B cell (primary cell): ENCODE measurements around the gene AKAP6. TPM values are rescaled to one million over a fixed set of nuclear protein-coding genes. Genes with fewer than 3 reads are reported as not detected.

ENCODE experiments used
- ATAC-seq: fragments of 200-7000 bp; cut with Tn5 transposase; one replicate; pipeline ENCODE4 v1.10.0; 2021; ENCODE audit warnings: low read depth, mild to moderate bottlenecking, moderate number of reproducible peaks, moderate library complexity
- CTCF ChIA-PET: fragments of 350-600 bp; sonication (Branson Sonifier 250); formaldehyde crosslinking; loops from one replicate; lab custom pipeline; 2021; ENCODE audit warnings: antibody characterized with exemption, inconsistent platforms; lab: Charles Lee
- POLR2A ChIA-PET: fragments of 350-600 bp; sonication (Branson Sonifier 250); formaldehyde crosslinking; loops from one replicate; lab custom pipeline; 2021; ENCODE audit warnings: antibody characterized with exemption; lab: Charles Lee
- DNase-seq: peaks from one replicate; pipeline ENCODE4 v3.0.0; 2013
- H2AFZ ChIP-seq: 2 replicates; pipeline ENCODE4 v1.6.1; 2012; ENCODE audit warnings: mild to moderate bottlenecking, low read depth, low read length; ENCODE audit not compliant: insufficient read depth, poor library complexity, severe bottlenecking
- H3K27ac ChIP-seq, 2 donors: 1 replicate in 1 of 2; 2 replicates in 1 of 2; pipeline ENCODE4 v1.5.1; 2012 to 2013; ENCODE audit warnings: low read length in 2 of 2, mild to moderate bottlenecking in 2 of 2, moderate library complexity in 1 of 2
- H3K27me3 ChIP-seq, 4 experiments: fragments of 200-600 bp in 1 of 4; sonication (generic) in 1 of 4; replicated peaks in 1 of 4; 1 replicate in 2 of 4; 2 replicates in 2 of 4; pipeline versions ENCODE4 v1.6.1 to v1.7.0; 2013 to 2016; ENCODE audit warnings: low read length in 3 of 4, mild to moderate bottlenecking in 2 of 4, mixed read lengths in 1 of 4, moderate library complexity in 1 of 4; ENCODE audit not compliant: insufficient read depth in 4 of 4, control insufficient read depth in 3 of 4; ENCODE audit errors: control extremely low read depth in 1 of 4
- H3K36me3 ChIP-seq, 2 experiments: replicated peaks in 1 of 2; 1 replicate in 1 of 2; 2 replicates in 1 of 2; pipeline versions ENCODE4 v1.6.1 to v1.7.1; 2013; ENCODE audit warnings: low read length in 1 of 2; ENCODE audit not compliant: insufficient read depth in 2 of 2, control insufficient read depth in 1 of 2; ENCODE audit errors: control extremely low read depth in 1 of 2, extremely low read depth in 1 of 2
- H3K4me1 ChIP-seq, 2 donors: fragments of 200-600 bp in 1 of 2; sonication (generic) in 1 of 2; 1 replicate in 1 of 2; 2 replicates in 1 of 2; pipeline versions ENCODE4 v1.5.1 to v1.6.1; 2013 to 2017; ENCODE audit warnings: low read length in 2 of 2; ENCODE audit not compliant: control insufficient read depth in 2 of 2, insufficient read depth in 2 of 2
- H3K4me2 ChIP-seq: replicated peaks from 2 replicates; pipeline ENCODE3; 2012; ENCODE audit warnings: mild to moderate bottlenecking, low read depth, low read length; ENCODE audit not compliant: poor library complexity, severe bottlenecking
- H3K4me3 ChIP-seq, 5 experiments: fragments of 200-600 bp in 1 of 5; sonication (generic) in 1 of 5; 1 replicate in 3 of 5; 2 replicates in 2 of 5; pipeline versions ENCODE4 v1.5.1 to v1.7.0; 2011 to 2016; ENCODE audit warnings: low read length in 4 of 5, mild to moderate bottlenecking in 4 of 5, low read depth in 2 of 5, control low read depth in 1 of 5, moderate library complexity in 1 of 5; ENCODE audit not compliant: insufficient read depth in 1 of 5; ENCODE audit errors: control extremely low read depth in 1 of 5, extremely low read depth in 1 of 5
- H3K79me2 ChIP-seq: fragments of 200-600 bp; sonication (generic); one replicate; pipeline ENCODE4 v1.6.0; 2016; ENCODE audit warnings: low read length; ENCODE audit not compliant: control insufficient read depth, insufficient read depth
- H3K9ac ChIP-seq: fragments of 200-600 bp; sonication (generic); 2 replicates; pipeline ENCODE4 v1.6.1; 2017; ENCODE audit warnings: mild to moderate bottlenecking, low read length, moderate library complexity
- H3K9me3 ChIP-seq, 3 donors: one replicate each; pipeline versions ENCODE4 v1.6.1 to v1.7.1; 2013; ENCODE audit warnings: low read length in 2 of 3; ENCODE audit not compliant: control insufficient read depth in 2 of 3, insufficient read depth in 1 of 3; ENCODE audit errors: control extremely low read depth in 1 of 3
- H4K20me1 ChIP-seq: 2 replicates; pipeline ENCODE4 v1.6.0; 2012; ENCODE audit warnings: mild to moderate bottlenecking, low read length; ENCODE audit not compliant: insufficient read depth, control insufficient read depth, poor library complexity, severe bottlenecking
- H3K27ac Mint-ChIP-seq: one replicate; pipeline ENCODE4 v1.8.0; 2021; ENCODE audit warnings: mixed read lengths
- H3K27me3 Mint-ChIP-seq: one replicate; pipeline ENCODE4 v1.8.0; 2021; ENCODE audit warnings: mixed read lengths
- H3K4me1 Mint-ChIP-seq: one replicate; pipeline ENCODE4 v1.8.0; 2021; ENCODE audit warnings: mixed read lengths
- H3K4me3 Mint-ChIP-seq: one replicate; pipeline ENCODE4 v1.8.0; 2021; ENCODE audit warnings: mixed read lengths
- H3K9me3 Mint-ChIP-seq: one replicate; pipeline ENCODE4 v1.8.0; 2022; ENCODE audit warnings: mixed read lengths; ENCODE audit not compliant: insufficient read depth
- CTCF ChIP-seq: fragments of 200-600 bp; IDR thresholded peaks from one replicate; pipeline ENCODE4 v1.8.0; 2022; ENCODE audit warnings: antibody characterized with exemption, mild to moderate bottlenecking
- EZH2 ChIP-seq: IDR thresholded peaks from 2 replicates; pipeline ENCODE4 v1.6.1; 2012; ENCODE audit warnings: borderline replicate concordance, low read depth, mild to moderate bottlenecking, moderate library complexity, low read length; ENCODE audit not compliant: insufficient read depth, poor library complexity, severe bottlenecking
- whole genome bisulfite sequencing: methylation state at CpG from one replicate; pipeline ENCODE4 v1.1.5; 2013; ENCODE audit warnings: missing lambda C conversion rate; ENCODE audit not compliant: insufficient coverage; 5-methylcytosine and 5-hydroxymethylcytosine counted together
- intact Hi-C: fragments of 100-400 bp; cut with micrococcal nuclease; formaldehyde crosslinking; loops from one replicate; pipeline ENCODE4 v1.10.0; 2022
- polyA plus RNA-seq: library from polyadenylated mRNA; depleted of rRNA; stranded (reverse); fragments of >200 nt; gene quantifications from 2 replicates; pipeline ENCODE4 v1.2.3, GENCODE V29; 2012
- total RNA-seq, 2 donors: library from RNA; stranded (reverse); fragments of 120-200 nt in 1 of 2; gene quantifications; 1 replicate in 1 of 2; 2 replicates in 1 of 2; pipeline versions ENCODE4 v1.2.3 to v1.2.4, GENCODE V29; 2013 to 2022

The AKAP6 gene
- total and polyA plus RNA-seq, 2 donors (not counting 1 experiment from before 2014, with no cell fraction given), result 1.4 to 2.8 TPM

DNA sequence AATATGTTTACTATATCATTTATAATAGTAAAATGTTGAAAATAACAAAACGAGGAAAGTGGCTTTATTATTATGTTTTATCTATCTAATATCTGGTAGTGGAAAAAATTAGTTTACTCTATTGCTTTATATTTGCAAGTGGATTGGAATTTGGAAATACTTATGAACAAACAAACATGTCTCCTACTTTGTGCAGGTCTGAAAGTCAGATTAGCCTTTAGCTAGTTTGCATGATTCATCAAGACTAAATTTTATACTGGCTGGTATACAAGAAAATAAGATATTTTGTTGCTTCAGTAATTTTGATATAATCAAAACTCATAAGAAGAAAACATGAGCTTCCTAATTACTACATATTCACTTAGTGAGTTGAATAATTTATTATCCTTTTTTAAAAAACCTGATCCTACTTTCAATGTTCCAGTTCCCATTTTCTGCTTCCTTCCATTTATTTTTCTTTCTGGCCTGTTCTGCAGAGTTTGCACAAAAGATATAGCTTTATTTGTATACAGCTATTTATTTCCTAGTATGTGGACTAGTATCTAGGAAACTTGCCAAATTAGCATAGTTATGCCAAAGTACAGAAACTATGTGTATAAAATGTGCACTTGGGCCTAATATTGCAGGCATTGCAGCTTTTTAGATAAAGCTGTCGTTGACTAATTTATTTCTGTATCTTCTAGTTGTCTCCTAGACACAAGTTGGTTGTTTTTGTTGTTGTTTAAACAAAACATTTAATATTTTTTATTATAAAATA, 122.0 kb downstream of the AKAP6 start:
- Mint-ChIP-seq H3K27me3 (peaks cover 3% of the 10 kb centered on the region), H3K4me3 (no peak overlapping the region), H3K9me3 (no peaks in the 10 kb centered on the region), H3K4me1 (no peaks in the 10 kb centered on the region), H3K27ac (no peak overlapping the region)
- Histone ChIP-seq H3K27me3 (no peaks in the 10 kb centered on the region), H3K4me2 (no peak overlapping the region), H3K9ac (no peak overlapping the region), H3K9me3 (no peaks in the 10 kb centered on the region), H2AFZ (no peak overlapping the region), H3K4me3 (no peak overlapping the region), H3K27ac (no peak overlapping the region), H4K20me1 (no peaks in the 10 kb centered on the region), H3K36me3 (no peaks in the 10 kb centered on the region), H3K79me2 (no peaks in the 10 kb centered on the region), H3K4me1 (no peaks in the 10 kb centered on the region)
- WGBS, result no CpG with 5 or more reads among the region's 2 CpGs
- ChIA-PET POLR2A (no interaction called here), CTCF (interaction anchor here (0.6 kb wide), 1 partner anchor 16 kb away, joined by 3 read pairs; no protein-coding TSS in a partner anchor)
- TF ChIP-seq EZH2, result no peak
- no peak for TF ChIP-seq CTCF
- intact Hi-C loops, result no loop called here
- DNase-seq (no peak), ATAC-seq (no peak)
